Breast epithelium (tissue), 4 donors: ENCODE measurements around the gene CYTIP. TPM values are rescaled to one million over a fixed set of nuclear protein-coding genes. Genes with fewer than 3 reads are reported as not detected.

Experiments used
- DNase-seq, 2 donors: peaks; one replicate each; pipeline ENCODE4 v3.0.0-alpha.2; 2019; ENCODE audit warnings: low spot score in 2 of 2
- H3K27ac ChIP-seq, 2 donors: fragments of 200-600 bp; sonication (generic) in 1 of 2; one replicate each; pipeline ENCODE4 v1.5.1; 2016 to 2019; ENCODE audit warnings: mild to moderate bottlenecking in 1 of 2
- H3K27me3 ChIP-seq, 2 donors: fragments of 200-600 bp; sonication (generic) in 1 of 2; one replicate each; pipeline versions ENCODE4 v1.5.1 to v1.6.0; 2017 to 2019; ENCODE audit warnings: control low read depth in 1 of 2, mild to moderate bottlenecking in 1 of 2
- H3K36me3 ChIP-seq: fragments of 200-600 bp; one replicate; pipeline ENCODE4 v1.5.1; 2019
- H3K4me1 ChIP-seq, 2 donors: fragments of 200-600 bp; sonication (generic); one replicate each; pipeline ENCODE4 v1.5.1; 2016 to 2019; ENCODE audit warnings: control low read depth in 1 of 2
- H3K4me3 ChIP-seq, 3 donors: fragments of 200-600 bp; sonication (generic); 1 replicate in 2 of 3; 2 replicates in 1 of 3; pipeline ENCODE4 v1.5.1; 2016 to 2019; ENCODE audit warnings: mild to moderate bottlenecking in 3 of 3, moderate library complexity in 2 of 3
- H3K9me3 ChIP-seq, 2 donors: fragments of 200-600 bp; sonication (generic) in 1 of 2; one replicate each; pipeline ENCODE4 v1.5.1; 2016 to 2019; ENCODE audit warnings: control low read depth in 1 of 2
- POLR2A ChIP-seq: fragments of 450-650 bp; IDR thresholded peaks from one replicate; pipeline ENCODE4 v1.6.1; 2016; ENCODE audit warnings: antibody characterized with exemption, mild to moderate bottlenecking, moderate library complexity
- POLR2AphosphoS5 ChIP-seq, 3 donors: sonication (generic); formaldehyde crosslinking; IDR thresholded peaks; one replicate each; pipeline ENCODE4 v1.6.1; 2017; ENCODE audit warnings: antibody characterized with exemption in 3 of 3
- intact Hi-C: fragments of 100-400 bp; cut with DNase I; formaldehyde crosslinking; loops from one replicate; pipeline ENCODE4 v1.15.1; 2023; ENCODE audit warnings: low total_unique reads
- total RNA-seq, 3 donors: library from RNA; depleted of rRNA; stranded (reverse); fragments of >200 nt; gene quantifications; one replicate each; pipeline ENCODE4 v1.1.0, GENCODE V29; 2016
- TF ChIP-seq, protein P1 (sequence below), 3 donors: fragments of 450-650 bp; IDR thresholded peaks; one replicate each; pipeline ENCODE4 v1.5.1; 2016 to 2017; ENCODE audit warnings: antibody characterized with exemption in 3 of 3, mild to moderate bottlenecking in 3 of 3, moderate library complexity in 3 of 3

Gene CYTIP
- total RNA-seq, 3 donors from 2014 or later, result 11.5 to 18.7 (median 16.8) TPM

DNA sequence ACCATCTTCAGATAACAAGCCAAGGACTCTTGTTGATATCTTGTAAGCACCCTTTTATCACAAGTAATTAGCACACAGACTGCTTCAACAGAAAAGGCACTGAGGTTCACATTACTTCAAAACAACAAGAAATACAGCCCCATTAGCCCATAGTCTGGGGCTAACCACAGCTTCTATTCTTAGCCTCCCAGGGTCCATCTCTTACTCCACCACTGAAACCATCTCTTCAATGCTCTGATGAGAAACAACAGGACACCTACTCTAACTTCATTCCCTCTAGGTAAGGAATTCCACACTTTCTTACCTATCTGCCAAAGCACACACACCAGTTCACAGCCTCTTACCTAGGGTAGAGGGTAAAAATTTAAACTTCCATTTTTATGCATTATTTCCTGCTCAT lies 26.4 kb upstream of the CYTIP start:
- Histone ChIP-seq H3K36me3 (no peaks in the 10 kb centered on the region), H3K4me1 (no peaks in the 10 kb centered on the region), H3K4me3 (no peak overlapping the region), H3K27ac (no peak overlapping the region), H3K27me3 (no peaks in the 10 kb centered on the region), H3K9me3 (no peaks in the 10 kb centered on the region)
- DNase-seq, result no peak
- TF ChIP-seq POLR2A, result no peak
- no peak for TF ChIP-seq POLR2AphosphoS5 (IDR thresholded peaks at IDR 0.05)
- TF ChIP-seq, protein P1, sequence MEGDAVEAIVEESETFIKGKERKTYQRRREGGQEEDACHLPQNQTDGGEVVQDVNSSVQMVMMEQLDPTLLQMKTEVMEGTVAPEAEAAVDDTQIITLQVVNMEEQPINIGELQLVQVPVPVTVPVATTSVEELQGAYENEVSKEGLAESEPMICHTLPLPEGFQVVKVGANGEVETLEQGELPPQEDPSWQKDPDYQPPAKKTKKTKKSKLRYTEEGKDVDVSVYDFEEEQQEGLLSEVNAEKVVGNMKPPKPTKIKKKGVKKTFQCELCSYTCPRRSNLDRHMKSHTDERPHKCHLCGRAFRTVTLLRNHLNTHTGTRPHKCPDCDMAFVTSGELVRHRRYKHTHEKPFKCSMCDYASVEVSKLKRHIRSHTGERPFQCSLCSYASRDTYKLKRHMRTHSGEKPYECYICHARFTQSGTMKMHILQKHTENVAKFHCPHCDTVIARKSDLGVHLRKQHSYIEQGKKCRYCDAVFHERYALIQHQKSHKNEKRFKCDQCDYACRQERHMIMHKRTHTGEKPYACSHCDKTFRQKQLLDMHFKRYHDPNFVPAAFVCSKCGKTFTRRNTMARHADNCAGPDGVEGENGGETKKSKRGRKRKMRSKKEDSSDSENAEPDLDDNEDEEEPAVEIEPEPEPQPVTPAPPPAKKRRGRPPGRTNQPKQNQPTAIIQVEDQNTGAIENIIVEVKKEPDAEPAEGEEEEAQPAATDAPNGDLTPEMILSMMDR (IDR thresholded peaks at IDR 0.05), result no peak
- intact Hi-C loops, result no loop called here

DNA sequence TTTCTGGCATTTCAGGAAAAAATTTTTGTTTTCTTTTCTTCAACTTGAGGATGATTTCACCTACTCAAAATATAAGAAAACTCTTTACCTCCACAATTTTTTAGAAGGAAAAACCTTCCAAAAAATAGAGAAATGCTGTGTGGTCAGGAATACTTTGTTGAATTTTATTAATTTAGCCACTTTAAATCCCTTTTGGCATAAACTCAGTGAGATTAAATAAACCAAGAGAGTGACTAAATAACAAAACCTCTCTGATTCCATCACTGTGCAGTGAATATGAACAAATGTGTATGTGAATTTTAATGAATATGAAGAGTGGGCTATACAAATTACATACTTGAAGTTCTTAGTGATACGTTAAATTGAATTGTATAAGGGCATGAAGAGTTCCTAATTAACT lies 25.8 kb upstream of the CYTIP start:
- Histone ChIP-seq H3K4me3 (no peak overlapping the region), H3K4me1 (no peaks in the 10 kb centered on the region), H3K27ac (no peak overlapping the region), H3K9me3 (no peaks in the 10 kb centered on the region), H3K27me3 (no peaks in the 10 kb centered on the region), H3K36me3 (no peaks in the 10 kb centered on the region)
- DNase-seq, result no peak
- intact Hi-C loops, result no loop called here
- no peak for TF ChIP-seq POLR2AphosphoS5 (IDR thresholded peaks at IDR 0.05)

DNA sequence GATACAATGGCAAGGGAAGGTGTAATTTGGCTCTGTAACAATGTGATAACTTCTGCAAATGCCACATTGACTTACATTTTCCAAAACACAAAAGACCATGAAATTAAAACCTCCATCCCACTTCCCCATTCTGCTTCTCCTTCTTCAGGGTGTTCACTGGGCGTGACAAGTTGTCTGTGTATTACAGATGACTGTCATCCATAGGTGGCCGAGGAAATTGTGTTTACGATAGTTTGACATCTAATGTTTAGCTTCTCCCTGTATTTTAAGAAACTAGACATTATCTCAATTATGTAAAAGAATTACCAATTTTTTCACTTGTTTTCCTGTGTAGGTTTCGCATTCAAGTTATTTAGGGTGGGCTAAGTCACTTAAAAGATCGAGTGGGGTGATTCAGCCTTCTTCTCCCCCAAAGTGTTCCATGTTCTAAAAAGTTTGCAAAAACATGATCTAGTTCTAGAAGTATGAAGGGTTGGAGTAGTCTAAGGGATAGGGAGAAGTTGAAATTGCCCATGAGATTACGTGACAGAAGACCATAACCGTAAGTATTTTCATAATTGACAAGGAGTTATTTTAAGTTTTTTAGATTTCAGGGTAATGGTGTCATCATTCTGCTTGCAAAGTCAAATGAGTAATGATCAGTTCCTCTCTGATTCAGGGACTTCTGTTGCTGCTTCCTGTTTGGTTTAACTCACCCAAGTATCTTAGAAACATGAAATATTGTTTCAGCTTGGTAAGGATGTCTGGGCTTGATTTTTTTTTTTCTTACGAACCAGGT lies 25.2 kb upstream of the CYTIP start:
- no peak for DNase-seq
- no peak for TF ChIP-seq POLR2AphosphoS5 (IDR thresholded peaks at IDR 0.05)
- no peak for TF ChIP-seq POLR2A
- TF ChIP-seq, protein P1 (IDR thresholded peaks at IDR 0.05), result no peak
- H3K36me3 ChIP-seq, result no peaks in the 10 kb centered on the region
- H3K27me3 ChIP-seq, result no peaks in the 10 kb centered on the region
- intact Hi-C loops, result no loop called here
- no peak overlapping the region for H3K4me3 ChIP-seq
- H3K4me1 ChIP-seq, result no peaks in the 10 kb centered on the region
- no peaks in the 10 kb centered on the region for H3K9me3 ChIP-seq
- no peak overlapping the region for H3K27ac ChIP-seq

DNA sequence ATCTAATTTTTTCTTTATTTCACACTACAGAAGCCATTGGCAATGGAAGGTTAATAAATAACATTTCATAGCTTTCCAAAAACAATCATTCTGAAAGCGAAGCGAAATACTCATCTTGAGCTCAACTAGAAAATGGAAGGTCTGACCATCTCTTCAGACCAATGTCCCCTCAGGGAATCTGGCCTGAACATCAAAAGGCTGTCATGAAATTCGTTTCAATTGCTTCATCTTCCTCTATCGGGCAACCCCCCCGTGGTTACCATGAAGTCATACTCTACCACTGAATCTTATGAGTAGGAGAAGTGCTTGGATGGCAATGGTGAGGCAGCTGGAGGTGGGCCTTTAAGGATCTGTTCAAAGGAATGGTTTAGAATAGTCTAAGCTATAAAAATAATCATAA lies 22.9 kb upstream of the CYTIP start:
- H3K4me3 ChIP-seq, result no peak overlapping the region
- H3K4me1 ChIP-seq, result no peaks in the 10 kb centered on the region
- H3K36me3 ChIP-seq, result no peaks in the 10 kb centered on the region
- no peak overlapping the region for H3K27ac ChIP-seq
- no peak for TF ChIP-seq POLR2AphosphoS5 (IDR thresholded peaks at IDR 0.05)
- TF ChIP-seq POLR2A, result no peak
- TF ChIP-seq, protein P1 (IDR thresholded peaks at IDR 0.05), result no peak
- no peak for DNase-seq
- intact Hi-C loops, result no loop called here
- H3K9me3 ChIP-seq, result no peaks in the 10 kb centered on the region
- no peaks in the 10 kb centered on the region for H3K27me3 ChIP-seq

DNA sequence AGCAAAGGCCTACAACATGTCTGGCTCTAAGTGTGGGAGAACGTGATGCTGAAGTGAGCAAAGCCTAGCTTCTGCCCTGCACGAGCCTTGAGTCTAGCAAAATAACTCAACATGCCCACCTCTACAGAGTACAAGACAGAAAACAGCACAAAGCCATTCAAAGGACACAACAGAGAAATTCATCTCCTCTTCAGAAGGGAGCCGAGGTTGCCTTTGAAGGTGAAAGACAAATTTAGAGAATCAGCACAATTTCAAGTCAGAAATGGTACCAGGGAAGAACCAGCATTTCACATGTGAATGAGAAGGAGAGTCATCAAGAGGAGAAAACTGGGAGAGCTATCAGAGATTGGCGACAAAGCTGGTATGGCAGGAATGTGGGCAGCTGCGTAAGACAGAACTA lies 21.7 kb upstream of the CYTIP start:
- intact Hi-C loops, result no loop called here
- Histone ChIP-seq H3K4me1 (no peaks in the 10 kb centered on the region), H3K36me3 (no peaks in the 10 kb centered on the region), H3K4me3 (no peak overlapping the region), H3K27ac (no peak overlapping the region), H3K9me3 (no peaks in the 10 kb centered on the region), H3K27me3 (no peaks in the 10 kb centered on the region)
- TF ChIP-seq, protein P1 (IDR thresholded peaks at IDR 0.05), result no peak
- TF ChIP-seq POLR2A, result no peak
- no peak for TF ChIP-seq POLR2AphosphoS5 (IDR thresholded peaks at IDR 0.05)
- DNase-seq, result no peak
